SKM-1 (cell line): ENCODE results near the gene RARA.

Experiments
- DNase-seq: peaks from one replicate; lab custom pipeline; 2025; ENCODE audit not compliant: unreplicated experiment; lab: John Stamatoyannopoulos, UW

The RARA gene

DNA sequence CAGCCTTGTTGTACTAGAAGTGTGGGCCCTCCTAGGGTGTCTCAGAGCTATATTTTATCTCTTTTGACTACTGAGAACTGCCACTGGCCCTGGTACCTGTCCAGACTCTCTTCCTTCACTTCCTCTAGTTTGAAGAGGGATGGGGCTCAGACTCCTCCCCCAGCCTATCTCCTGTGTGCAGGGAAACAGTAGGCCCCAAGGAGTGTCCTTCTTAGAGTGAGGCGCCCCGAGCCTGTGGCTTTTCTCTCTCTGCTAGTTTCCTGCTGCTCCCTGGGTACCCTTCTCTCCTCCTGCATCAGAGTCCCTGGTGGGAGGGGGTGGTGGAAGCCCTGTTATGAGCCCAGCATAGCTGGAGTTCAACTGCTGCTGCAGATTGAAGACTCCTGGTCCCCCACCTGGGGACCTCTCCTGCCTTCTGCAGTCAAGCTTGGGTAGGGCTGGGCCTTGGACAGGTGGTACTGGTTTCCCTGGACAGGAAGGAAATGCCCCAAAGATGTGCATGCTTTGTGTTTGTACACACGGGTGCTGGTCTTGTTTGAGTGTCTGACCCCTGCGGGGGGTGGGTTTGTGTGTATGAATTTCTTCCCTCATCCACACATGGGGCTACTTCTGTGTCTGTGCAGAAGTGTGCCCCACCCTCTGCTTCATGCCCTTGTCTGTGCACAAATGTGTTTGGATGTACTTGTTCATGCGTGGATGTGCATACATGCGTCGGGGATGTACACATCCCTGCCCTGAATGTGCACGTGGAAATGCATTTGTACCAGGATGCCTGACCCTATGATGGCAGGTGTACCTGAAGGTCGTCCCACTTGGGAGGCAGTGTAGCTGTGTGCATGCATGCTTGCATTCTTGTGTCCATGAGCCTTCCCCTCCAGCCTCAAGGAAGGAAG lies 6.9 kb downstream of the RARA start:
- DNase-seq, result no peak

DNA sequence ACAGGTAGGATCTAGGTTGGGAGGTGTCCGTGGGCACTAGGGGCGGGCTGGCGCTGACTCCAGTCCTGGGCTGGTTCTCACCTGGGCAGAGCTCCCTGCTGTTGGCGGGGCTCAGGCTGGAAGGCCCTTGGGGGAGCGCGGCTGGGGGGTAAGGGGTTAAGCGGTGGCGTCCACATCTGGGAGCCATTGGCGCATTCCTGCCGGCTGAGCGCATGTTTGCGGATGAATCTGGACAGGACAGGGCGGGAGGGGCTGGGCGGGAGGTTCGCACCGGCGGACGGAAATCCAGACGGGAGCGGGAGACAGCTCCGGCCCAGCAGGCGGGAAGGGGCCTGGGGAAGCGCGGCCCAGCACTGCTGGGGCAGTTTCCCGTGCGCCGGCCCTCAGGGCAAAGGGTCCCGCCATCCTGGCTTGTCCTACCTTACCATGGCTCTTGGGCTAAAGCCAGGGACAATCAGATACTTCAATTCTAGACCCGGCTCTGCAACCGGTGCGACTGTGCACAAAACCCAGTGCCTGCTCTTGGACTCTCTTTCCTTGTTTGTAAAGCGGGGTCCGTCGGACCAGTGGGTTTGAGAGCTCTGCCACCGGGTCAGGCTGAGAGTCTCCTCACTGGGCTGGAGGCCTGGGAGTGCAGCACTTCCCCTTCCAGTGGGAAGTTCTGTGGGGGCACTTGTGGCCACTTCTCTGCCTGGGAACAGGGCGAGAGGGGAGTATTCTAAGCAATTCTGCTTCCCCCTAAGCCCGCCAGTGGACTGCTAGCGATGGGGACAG lies 7.8 kb downstream of the RARA start:
- DNase-seq, result no peak

DNA sequence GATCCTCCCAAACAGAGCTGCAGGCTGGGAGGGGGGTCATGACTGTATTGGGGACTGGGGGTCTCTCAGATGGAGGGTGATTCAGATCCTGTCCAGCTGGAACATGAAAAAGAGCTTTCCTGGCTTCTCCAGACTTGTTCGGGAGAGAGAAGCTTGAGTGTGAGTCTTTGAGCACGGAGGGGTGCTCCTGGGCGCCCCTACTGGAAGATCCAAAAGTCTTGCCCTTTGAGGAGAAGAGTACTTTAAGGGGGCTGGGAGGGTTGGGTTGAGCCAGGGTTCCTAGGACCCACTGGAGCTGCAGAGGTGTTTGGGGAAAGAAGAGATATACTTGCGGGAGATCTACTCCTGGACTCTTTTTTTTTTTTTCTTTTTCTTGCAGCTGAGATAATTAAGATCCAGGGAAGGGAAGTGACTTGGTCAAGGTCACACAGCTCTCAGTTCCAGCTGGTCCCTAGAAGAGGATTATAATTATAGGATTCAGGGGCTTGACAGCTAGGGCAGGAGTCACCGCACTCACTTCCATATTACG lies 8.4 kb downstream of the RARA start:
- DNase-seq, result no peak

DNA sequence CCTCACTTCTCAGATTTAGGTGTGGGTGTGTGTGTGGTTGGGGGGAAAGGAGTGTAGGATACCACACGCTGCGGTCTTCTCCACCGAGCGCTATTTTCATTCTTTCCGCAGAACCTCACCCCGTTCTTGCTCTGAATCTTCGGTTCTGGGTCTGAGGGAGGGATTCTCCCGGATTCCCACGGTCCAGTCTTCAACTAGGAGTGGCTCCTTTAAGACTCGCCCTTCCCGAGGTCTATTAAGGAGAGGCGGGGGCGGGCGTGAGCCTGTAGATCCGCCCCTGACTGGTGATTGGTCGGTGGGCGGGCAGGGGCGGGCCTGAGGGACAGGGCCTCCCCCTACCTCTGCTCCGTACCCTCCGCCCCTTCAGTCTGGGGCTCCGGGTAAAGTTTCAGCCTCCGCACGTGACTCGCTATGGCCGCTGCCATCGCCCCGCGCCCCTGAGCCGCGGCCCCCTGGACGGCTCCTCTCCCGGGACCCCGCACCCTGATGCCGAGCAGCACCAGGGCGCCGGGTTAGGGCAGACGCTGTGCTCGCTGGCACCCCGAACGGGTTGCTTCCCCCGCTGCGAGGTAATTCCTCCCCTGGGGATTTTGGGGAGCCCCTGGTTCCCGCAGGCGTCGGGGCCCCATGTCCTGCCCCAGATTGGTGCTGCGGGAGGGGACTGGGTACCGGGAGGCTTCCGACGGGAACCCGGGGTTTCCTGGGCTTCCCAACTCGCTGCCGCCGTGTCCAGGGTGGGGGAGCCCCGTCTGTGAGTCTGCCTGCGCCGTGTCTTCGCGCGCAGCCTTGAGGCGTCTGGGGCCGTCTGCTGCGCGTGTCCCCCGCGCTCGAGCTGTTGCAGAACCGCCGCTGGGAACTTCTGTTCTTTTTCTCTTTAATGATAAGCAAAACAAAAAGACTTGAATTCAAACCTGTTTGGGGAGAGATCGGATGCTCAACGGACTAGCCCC lies 9.2 kb downstream of the RARA start:
- peak; percentile 92 for DNase-seq

DNA sequence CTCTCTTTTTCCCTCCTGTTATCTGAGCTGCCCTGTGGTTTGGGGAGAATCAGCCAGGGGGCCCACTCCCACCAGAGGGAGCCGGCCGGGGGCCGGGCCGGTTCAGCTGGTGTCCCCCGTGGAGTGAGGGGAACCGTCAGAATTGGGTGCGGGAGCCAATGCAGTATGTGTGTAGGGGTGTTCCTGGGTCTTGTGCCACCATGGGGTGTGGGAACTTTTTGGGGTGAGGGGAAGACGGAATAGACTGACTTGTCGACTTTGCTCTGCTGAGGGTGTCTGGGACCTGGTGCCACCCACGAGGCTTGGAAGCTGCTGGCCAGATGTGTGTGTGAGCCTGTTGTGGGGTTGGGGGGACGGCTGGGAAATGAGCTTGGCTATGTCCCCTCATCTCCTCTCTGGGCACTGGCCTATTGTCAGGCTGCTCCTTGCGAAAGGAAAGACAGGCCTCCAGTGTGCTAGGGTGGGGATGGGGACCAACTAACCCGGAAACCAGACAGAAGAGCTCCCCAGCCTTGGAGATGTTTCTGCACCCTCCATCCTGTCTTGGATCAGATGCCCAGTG lies 9.9 kb downstream of the RARA start:
- no peak for DNase-seq

DNA sequence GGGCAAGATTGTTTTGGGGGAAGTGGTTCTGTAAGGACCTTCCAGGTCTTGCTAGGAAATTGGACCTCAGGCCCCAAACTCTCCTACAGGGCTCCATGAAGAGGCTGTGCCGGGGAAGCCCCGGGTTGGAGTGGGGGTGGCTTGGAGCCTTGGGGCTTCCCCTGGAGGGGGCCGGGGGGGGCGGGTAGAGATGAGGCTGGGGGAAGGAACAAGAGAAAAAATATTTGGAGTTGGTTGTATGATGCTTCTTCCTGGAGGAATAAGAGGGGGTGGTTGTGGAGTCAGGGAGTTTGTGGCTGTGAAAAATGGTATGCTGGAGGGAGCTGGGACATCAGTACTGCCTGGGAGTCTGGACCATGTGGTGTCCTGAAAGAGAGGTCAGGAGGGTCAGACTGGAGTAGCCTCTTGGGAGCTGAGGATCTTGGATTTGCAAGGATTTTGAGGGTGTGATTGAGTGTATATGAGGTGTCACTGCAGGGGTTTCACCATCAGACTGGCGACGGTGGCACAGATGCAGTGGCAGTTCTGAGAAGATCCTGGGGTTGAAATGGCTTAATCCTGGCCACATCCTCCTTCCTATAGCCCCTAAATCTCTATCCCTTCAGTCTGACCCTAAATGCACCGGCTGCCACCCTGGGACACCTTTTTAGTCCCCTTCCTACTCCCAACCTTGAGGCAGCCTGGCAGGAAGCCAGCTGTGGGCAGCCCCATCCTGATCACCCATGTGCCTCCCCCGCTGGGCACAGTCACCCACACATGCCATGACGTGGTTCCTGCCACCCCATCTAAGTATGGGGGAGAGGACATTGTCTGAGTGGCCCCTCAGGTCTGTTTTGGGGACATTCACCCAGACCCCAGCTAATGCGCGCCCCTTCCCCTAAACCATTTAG lies 10.9 kb downstream of the RARA start:
- no peak for DNase-seq

DNA sequence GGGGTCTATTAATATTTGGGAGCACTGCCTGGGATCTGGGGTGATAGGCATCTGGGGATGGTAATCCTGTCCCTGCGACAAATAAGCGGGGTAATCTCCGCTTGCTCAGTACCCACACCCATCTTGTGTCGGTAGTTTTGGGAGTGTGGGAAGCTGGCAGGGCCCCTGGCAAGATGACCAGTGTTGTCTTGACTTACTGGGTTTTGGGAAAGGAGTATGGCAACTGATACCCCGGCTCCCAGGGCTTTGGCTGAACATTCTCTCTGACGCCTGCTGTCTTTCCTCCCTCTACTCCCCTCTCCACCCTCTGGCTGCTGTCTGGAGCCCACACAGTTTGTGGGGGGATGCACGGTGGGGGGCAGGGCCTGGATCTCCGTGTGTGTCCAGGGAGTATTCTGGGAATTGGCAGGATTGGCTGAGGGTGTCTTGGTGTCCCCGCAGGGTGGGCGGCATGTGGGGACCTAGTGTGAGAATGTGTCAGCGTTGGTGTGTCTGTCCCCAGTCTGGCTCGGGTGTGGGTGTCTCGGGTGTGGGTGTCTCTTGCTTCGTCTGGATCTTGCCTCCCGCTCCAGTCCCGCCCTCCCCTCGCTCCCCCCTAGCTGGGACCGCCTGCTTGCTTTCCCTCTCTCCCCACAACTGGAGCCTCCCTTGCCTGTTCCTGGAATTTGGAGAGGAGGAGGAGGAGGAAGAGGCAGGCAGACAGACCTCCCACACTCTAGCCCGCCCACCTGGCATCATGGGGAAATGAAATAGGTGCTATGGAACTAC lies 12.0 kb downstream of the RARA start:
- no peak for DNase-seq

DNA sequence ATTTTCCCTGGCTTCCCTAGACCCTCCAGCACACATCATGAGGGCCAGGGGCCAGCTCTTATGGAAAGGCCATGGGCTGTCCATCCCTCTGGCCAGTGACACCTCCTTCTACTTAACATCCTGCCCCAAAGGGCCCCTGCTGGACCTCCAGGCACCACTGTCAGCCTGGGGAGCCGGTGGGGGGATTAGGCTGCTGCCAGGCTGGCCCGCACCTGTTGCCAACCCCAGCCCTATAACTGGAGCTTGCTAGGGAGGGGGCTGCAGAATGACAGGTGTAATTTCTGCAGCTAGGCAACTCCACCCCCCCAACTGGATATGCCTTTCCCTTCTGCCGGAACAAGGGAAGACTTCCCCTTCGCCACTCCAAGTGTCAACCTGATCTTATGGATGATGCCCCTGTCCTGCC lies 12.5 kb downstream of the RARA start:
- no peak for DNase-seq

DNA sequence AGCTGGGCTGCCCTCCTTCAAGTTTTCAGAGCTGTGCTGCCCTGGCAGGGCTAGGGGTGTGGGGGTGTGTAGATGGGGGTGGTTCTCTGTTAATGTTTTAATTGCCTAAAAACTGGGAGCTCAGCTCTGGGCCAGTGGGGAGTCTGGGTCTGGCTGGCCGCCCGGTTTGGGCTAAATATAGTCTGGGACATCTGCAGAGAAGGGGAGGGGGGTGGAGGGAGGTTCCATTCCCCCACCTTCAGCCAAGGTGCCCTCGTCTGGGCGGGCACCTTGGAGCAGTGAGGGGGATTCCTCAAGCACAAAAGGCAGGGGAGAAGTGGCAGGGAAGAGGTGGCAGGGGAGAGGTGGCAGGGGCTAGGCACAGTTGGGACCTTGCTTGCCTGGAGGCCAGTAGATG lies 13.0 kb downstream of the RARA start:
- DNase-seq, result no peak

DNA sequence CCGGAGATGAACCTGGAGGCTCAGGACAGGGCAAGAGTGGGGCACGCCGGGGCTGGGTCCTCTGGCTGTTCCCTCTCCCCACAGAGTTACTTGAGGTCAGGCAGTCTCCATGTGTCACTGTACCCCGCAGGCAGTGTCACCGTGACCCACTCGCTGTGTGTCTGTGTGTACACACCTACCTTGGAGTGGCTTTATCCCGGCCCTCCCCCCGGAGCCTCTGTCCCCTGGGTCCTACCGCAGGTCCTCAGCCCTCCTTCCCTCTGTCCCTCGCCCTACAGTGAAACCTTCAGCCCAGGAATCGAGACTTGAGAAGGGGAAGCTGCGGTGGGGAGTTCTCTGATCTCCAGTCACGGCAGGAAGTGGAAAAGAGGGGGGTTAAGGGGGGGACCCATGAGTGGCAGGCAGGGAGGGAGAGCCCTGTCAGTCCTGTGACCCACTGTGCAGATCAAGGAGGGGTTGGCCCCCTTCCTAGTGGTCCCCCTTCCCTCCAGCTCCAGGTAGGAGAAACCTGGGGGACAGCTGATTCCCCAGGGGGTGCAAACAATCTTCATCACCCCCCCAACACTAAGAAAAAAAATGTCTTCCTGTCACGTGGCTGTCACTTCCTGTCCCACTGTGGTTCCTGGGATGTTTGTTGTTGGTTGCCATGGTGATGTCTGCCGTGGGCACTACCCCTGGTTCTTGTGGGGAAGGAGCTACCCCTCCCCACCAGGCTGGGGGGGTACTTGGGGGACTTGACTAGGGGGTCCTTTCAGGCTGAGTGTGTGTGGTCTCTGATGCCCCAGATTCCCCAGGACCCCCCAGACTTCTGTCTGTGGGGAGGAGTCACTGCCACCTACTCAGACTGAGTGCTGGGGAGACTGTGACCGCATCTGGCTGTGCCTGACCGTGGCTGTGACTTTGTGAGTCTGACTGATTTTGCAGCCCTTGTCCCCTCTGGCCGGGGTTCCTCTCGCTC lies 13.7 kb downstream of the RARA start:
- peak; percentile 98 for DNase-seq

DNA sequence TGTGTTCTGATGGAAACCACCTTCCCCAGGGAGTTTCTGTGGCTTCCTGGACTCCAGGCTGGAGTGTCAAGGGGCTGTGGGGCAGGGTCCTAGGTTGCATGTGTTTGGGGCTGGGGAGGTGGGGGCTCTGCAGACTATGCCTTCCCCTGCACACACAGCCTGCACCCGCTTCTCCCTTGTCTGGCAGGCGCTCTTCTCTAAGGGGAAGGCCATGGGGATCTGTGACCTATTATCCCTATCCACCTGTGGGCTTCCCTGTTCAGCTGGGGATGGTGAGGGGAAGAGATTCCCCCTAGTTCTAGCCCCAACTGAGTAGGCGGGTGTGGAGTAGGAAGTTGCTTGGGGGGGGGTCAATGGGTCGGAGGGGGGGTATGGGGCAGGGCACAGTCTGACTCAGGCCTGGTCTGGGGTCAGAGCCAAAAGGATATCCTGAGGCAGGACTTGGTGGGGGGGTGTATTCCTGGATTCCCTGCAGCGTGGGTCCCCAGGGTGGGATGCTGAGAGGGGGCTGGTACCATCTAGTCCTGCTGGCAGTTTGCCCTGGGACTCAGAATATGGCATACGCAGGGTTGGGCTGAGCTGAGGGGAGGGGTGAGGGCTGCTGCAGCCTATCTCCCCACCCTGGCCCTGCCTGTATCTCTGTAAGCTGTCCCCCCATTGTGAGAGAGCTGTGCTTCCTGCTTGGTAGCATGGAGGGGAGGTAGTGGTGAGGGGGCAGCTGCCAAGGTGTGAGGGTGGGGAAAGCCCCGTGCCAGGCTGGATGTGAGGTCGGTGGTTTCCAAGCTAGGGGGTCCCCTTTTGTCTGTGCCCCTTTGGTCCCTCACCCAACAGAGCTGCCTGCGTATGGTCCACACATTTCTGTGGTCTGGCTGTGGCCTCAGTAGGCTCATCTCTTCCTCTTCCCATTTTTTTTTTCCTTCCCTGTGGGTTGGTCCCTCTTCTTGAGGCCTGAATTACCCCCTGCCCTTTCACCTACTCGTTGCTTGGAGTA lies 14.7 kb downstream of the RARA start:
- DNase-seq, result no peak

DNA sequence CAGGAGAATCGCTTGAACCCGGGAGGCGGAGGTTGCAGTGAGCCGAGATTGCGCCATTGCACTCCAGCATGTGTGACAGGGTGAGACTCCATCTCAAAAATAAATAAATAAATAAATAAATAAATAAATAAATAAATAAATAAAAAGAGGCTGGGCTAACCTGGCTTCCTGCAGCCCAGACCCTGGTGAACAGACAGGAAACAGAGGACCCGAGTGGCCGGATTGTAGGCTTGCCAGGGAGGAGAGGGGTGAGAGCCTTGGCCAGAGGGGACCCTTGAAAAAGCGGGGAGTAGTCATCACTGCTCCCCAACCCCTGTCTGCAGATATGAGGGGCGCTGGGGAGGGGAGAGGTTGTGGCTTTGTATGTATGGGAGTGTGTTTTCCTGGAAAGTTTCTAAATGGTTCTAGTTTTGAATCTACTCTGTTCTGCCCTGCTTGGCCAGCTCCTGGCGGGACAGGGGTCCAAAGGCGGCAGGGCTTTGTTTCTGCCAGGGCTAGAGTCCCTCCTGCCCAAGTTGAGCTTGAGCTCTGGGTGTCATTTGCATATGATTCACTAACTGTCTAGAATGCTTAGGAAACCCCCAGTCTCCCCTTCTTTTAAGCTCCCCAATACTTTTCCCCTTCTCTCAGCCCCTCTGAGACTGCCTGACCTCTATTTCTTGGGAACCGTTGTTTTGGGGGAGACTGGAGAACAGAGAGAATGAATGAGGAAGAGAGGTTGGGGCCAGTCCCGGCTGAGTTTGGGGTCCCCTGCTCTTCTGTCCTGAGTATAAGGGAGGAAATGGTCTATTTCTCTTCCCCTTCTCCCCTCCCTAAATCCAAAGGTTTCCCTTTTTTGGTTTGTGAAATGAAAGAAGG lies 16.4 kb downstream of the RARA start:
- DNase-seq, result no peak

DNA sequence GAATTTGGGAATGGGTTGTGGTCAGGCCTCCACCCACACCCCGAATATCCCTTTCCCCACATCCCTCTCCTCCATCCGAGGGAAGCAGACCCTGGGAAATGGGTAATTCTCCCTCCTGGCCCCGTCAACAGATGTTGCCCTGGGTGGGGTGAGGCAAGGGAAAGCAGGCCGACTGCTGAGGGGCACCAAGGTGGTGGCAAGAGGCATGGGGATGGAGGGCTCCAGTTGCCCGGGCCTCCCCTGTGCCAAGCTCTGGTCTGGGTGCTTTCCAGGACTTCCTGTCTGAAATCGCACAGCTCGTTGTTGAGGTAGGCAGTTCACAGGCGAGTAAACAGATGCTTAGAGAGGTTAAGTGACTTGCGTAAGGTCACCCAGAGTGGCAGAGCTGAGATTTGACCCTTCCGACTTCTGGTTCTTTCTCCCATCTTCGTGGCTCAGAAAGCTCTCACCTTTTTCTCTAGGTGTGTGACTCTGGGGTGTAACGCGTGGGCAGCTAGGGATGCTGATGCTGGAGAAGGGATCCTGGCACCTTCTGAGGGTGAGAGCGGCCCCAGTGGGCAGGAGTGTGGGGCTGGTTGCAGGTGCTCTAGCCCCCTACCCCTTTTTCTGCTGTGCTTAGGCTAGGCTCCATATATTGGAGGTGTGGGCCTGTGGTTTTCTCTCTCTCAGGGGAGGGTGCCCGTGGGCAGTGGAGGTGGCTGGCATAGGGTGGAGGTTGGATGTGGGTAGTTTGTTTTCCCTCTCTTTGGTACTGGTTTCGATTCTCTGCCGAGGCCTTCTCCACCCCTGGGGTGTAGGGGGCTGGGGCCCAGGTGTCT lies 17.2 kb downstream of the RARA start:
- no peak for DNase-seq

DNA sequence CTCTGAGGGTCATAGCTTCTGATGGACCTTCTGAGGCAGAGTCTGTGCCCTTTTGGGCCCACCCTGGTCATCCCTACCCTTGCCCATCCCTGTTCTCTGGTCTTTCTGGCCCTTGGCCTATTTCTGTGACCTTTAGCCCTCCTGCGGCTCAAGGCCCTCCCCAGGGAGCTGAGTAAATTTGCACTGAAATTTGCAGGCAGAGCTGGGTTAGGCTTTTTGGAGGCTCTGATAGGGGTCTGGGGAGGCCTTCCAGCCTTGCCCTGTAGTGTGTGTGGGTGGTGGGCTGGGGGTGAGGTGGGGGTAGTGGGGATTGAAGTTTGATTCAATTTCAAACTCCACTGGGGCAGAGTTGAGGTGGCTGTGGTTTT lies 17.8 kb downstream of the RARA start:
- no peak for DNase-seq

DNA sequence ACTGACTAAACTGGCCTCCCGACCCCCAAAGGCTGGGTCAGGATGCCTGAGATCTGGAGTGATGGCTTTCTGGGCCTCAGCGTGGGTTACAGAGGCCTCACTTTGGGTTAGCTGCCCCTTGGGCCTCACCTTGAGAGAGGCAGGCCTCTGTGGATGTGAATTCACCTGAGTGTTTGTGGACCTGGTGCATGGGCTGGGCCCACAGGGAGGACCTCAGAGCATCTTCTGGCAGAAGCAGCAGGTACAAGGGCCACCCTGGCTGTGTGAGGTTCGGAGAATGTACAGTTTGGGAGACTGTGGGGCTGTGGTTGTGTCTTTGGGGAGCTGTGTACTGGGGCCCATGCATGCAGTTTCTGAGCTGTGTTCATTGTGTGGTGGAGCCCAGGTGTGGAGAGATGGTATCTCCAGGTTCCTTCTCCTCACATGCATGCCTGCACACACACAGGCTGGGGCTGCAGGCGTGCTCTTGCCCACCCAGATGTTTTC lies 18.3 kb downstream of the RARA start:
- no peak for DNase-seq
